ENCODE data around the gene GDI1. TPM values are rescaled to one million over a fixed set of nuclear protein-coding genes. Genes with fewer than 3 reads are reported as not detected.

Gene GDI1
- total RNA-seq, 2 donors from 2014 or later, result 68.5 to 83.4 TPM

- WGBS, 2 donors, result 86 to 93% methylated on average over 14 to 17 of the region's 23 CpGs
- Histone ChIP-seq H3K27me3 (no peaks in the 10 kb centered on the region), H3K27ac (no peak overlapping the region), H3K4me1 (no peaks in the 10 kb centered on the region), H3K36me3 (replicated peaks in 1 of 2; ENCODE audit: insufficient read depth in 1 of 2, low read depth in 2 of 2) (peaks cover 0 to 2% of the 10 kb centered on the region in 2 donors), H3K4me3 (no peak overlapping the region), H3K9me3 (no peaks in the 10 kb centered on the region)
- intact Hi-C loops (cut with DNase I), result no loop called here
- no peak for TF ChIP-seq CTCF (IDR thresholded peaks at IDR 0.05)
- TF ChIP-seq POLR2A (IDR thresholded peaks at IDR 0.05), result no peak
- ATAC-seq (no peak), DNase-seq (no peak)
Measured at GRCh38 chrX:154471839-154472684, 35.1 kb downstream of the GDI1 start.

DNA sequence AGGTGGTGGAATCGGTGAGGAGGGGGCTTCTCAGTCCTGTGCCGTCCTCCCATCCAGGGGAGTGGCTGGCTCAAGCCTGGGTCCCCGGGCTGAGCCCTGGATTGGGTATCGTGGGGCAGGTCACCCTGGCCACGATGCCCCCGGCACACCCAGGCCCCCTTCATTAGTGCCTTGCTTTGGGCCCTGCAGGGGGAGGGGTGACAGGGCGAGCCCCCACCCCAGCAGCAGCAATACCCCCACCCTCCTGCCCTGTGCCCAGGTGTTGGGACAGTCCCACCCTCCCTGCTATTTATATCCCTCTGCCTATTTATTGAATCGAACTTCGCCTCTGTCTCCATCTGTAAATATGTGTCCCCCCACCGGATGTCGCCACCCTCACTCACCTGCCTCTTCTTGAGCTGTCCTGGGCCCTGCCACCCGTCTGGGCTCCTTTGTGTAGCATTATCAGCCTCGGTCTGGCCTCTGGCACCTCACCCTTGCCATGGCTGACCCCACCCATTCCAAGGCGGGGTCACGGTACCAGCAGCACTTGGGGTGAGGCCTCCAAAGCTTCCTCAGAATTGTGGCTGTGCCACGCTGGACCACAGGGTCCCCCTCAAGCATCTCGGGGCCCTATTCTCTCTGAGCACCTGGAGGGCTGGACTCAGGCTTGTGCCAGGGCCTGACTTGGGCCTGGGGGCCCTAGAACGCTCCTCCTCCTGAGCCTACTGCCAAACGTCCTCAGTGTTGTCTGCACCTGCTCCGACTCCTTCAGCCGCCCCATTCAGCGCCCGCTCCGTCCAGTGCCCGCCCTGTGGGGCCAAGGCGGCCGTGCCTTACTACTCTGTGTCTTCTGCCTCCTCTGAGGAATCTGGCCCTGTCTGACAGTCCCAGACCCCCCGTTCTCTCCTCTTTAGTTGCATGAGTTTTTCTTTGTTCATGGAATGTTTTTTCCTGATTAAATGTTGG lies 36.0 kb downstream of the GDI1 start:
- no peak overlapping the region for H3K27ac ChIP-seq
- ATAC-seq, result no peak
- H3K9me3 ChIP-seq, result no peaks in the 10 kb centered on the region
- TF ChIP-seq POLR2A (IDR thresholded peaks at IDR 0.05) (no peak), CTCF (IDR thresholded peaks at IDR 0.05) (no peak)
- intact Hi-C loops (cut with DNase I), result no loop called here
- 75 to 85% methylated on average over 13 to 20 of the region's 28 CpGs for WGBS, 2 donors
- H3K36me3 ChIP-seq (replicated peaks in 1 of 2; ENCODE audit: insufficient read depth in 1 of 2, low read depth in 2 of 2), result peaks cover 0 to 2% of the 10 kb centered on the region in 2 donors
- no peak for DNase-seq
- H3K27me3 ChIP-seq, result no peaks in the 10 kb centered on the region
- no peak overlapping the region for H3K4me3 ChIP-seq
- H3K4me1 ChIP-seq, result peaks cover 3% of the 10 kb centered on the region

DNA sequence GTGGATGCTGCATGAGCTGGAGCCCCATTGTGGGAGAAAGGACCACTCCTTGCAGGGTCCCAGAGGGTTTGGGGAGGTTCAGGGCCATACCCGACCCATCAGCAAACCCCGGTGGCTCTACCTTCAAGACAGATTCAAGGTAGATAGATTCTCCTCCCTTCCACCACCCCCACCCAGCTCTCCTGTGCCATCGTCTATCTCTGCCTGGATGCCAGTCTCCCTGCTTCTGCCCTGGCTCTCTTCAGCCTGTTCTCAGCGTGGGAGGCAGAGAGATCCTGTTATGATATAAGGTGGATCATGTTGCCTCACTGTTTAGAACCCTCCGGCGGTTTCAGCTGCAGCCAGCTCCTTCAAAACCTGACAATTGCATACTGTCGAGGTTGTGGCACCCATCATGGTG lies 36.7 kb downstream of the GDI1 start:
- Histone ChIP-seq H3K4me3 (no peak overlapping the region), H3K36me3 (replicated peaks in 1 of 2; ENCODE audit: insufficient read depth in 1 of 2, low read depth in 2 of 2) (peaks cover 0 to 2% of the 10 kb centered on the region in 2 donors), H3K4me1 (peaks cover 6% of the 10 kb centered on the region), H3K27me3 (no peaks in the 10 kb centered on the region), H3K27ac (no peak overlapping the region), H3K9me3 (no peaks in the 10 kb centered on the region)
- ATAC-seq (no peak), DNase-seq (no peak)
- intact Hi-C loops (cut with DNase I), result no loop called here
- WGBS, 2 donors, result 64 to 72% methylated on average over 3 to 5 of the region's 7 CpGs
- TF ChIP-seq POLR2A (IDR thresholded peaks at IDR 0.05) (no peak), CTCF (IDR thresholded peaks at IDR 0.05) (no peak)

- Histone ChIP-seq H3K27ac (no peak overlapping the region), H3K4me1 (peaks cover 10% of the 10 kb centered on the region), H3K9me3 (no peaks in the 10 kb centered on the region), H3K27me3 (no peaks in the 10 kb centered on the region), H3K4me3 (no peak overlapping the region), H3K36me3 (replicated peaks in 1 of 2; ENCODE audit: insufficient read depth in 1 of 2, low read depth in 2 of 2) (no peaks in the 10 kb centered on the region)
- intact Hi-C loops (cut with DNase I), result no loop called here
- TF ChIP-seq CTCF (IDR thresholded peaks at IDR 0.05) (no peak), POLR2A (IDR thresholded peaks at IDR 0.05) (no peak)
- 90 to 92% methylated on average over 8 of the region's 8 CpGs for WGBS, 2 donors
- ATAC-seq, result no peak
- no peak for DNase-seq
Measured at GRCh38 chrX:154476821-154477220, 39.9 kb downstream of the GDI1 start.

All from body of pancreas (tissue), 4 donors.